Measurements from ENCODE around the gene LIPN.

The LIPN gene

DNA sequence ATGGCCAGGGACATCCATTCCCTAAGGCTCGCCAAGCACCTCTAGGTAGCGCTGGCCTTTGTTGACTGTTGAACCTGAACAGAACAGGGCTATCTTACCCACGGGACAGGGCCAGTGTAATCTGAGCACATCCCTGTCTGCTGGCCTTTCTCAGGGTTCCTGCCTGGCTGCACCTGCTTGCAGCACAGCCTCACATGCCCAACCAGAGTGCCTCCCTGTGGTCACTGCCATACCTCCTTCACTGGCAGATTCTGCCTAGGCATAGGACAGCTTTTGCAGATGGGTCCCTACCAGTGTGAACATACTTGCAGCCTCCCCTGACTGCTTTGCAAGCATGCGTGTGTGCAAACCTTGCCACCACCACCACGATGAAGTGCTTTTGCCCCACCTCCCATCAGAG, 15.8 kb upstream of the LIPN start:
- Histone ChIP-seq H3K9me3 (ENCODE audit: control insufficient read depth, insufficient read depth, low read depth, low read length) (no peaks in the 10 kb centered on the region), H3K4me1 (ENCODE audit: control insufficient read depth, insufficient read depth, low read length) (no peaks in the 10 kb centered on the region), H3K27ac (ENCODE audit: low read depth, low read length) (no peak overlapping the region), H3K27me3 (ENCODE audit: control insufficient read depth, insufficient read depth, low read length) (no peaks in the 10 kb centered on the region), H3K4me3 (ENCODE audit: low read depth, low read length) (no peak overlapping the region), H3K9ac (ENCODE audit: low read length) (no peak overlapping the region), H3K36me3 (ENCODE audit: control insufficient read depth, insufficient read depth, low read length) (no peaks in the 10 kb centered on the region)

DNA sequence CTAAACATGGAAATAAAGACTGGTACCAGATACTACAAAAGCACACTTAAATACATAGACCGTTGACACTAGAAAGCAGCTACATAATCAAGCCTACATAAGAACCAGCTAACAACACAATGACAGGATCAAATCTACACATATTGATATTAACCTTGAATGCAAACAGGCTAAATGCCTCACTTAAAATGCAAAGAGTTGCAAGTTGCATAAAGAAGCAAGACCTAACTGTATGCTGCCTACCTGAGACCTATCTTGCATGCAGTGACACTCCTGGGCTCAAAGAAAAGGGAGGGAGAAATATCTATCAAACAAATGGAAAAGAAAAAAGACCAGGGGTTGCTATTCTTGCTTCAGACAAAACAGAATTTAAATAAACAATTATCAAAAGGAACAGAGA, 14.2 kb upstream of the LIPN start:
- Histone ChIP-seq H3K27me3 (ENCODE audit: control insufficient read depth, insufficient read depth, low read length) (no peaks in the 10 kb centered on the region), H3K4me3 (ENCODE audit: low read depth, low read length) (no peak overlapping the region), H3K27ac (ENCODE audit: low read depth, low read length) (no peak overlapping the region), H3K9ac (ENCODE audit: low read length) (no peak overlapping the region), H3K36me3 (ENCODE audit: control insufficient read depth, insufficient read depth, low read length) (no peaks in the 10 kb centered on the region), H3K4me1 (ENCODE audit: control insufficient read depth, insufficient read depth, low read length) (no peaks in the 10 kb centered on the region), H3K9me3 (ENCODE audit: control insufficient read depth, insufficient read depth, low read depth, low read length) (no peaks in the 10 kb centered on the region)

DNA sequence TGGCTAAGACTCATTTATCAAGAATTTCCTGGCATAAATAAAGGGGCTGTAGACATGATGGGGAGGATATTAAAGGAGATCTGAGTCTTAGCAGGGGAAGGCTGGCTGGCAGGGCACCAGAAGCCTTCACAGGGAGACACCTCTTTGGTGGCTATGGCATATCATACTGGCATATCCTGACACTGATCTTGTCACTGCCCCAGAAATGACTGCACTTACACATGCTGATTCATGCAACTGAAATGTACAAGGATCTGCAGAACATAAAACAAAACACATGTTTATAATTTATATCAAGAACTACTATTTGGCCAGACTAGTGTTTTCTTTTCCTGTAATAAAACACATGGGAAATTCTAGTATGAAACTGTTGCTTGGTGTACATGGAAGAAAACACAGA, 5.5 kb upstream of the LIPN start:
- no peaks in the 10 kb centered on the region for H3K27me3 ChIP-seq (ENCODE audit: control insufficient read depth, insufficient read depth, low read length)
- H3K4me1 ChIP-seq (ENCODE audit: control insufficient read depth, insufficient read depth, low read length): no peaks in the 10 kb centered on the region
- no peaks in the 10 kb centered on the region for H3K36me3 ChIP-seq (ENCODE audit: control insufficient read depth, insufficient read depth, low read length)
- no peak overlapping the region for H3K9ac ChIP-seq (ENCODE audit: low read length)
- no peaks in the 10 kb centered on the region for H3K9me3 ChIP-seq (ENCODE audit: control insufficient read depth, insufficient read depth, low read depth, low read length)
- no peak overlapping the region for H3K4me3 ChIP-seq (ENCODE audit: low read depth, low read length)
- no peak overlapping the region for H3K27ac ChIP-seq (ENCODE audit: low read depth, low read length)

DNA sequence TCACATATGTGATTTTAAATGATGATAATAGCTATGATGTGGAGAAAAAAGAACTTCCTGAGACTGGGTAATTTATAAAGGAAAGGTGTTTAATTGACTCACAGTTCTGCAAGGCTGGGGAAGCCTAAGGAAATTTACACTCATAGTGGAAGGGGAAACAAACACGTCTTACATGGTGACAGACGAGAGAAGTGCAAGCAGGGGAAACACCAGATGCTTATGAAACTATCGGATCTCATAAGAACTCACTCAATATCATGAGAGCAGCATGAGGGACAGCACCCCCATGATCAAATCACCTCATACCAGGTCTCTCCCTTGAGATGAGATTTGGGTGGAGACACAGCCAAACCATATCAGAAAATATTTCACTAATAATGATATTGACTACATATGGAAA, 4.1 kb upstream of the LIPN start:
- no peak overlapping the region for H3K27ac ChIP-seq (ENCODE audit: low read depth, low read length)
- no peak overlapping the region for H3K4me3 ChIP-seq (ENCODE audit: low read depth, low read length)
- no peaks in the 10 kb centered on the region for H3K4me1 ChIP-seq (ENCODE audit: control insufficient read depth, insufficient read depth, low read length)
- H3K36me3 ChIP-seq (ENCODE audit: control insufficient read depth, insufficient read depth, low read length): no peaks in the 10 kb centered on the region
- H3K27me3 ChIP-seq (ENCODE audit: control insufficient read depth, insufficient read depth, low read length): no peaks in the 10 kb centered on the region
- H3K9ac ChIP-seq (ENCODE audit: low read length): no peak overlapping the region
- no peaks in the 10 kb centered on the region for H3K9me3 ChIP-seq (ENCODE audit: control insufficient read depth, insufficient read depth, low read depth, low read length)

DNA sequence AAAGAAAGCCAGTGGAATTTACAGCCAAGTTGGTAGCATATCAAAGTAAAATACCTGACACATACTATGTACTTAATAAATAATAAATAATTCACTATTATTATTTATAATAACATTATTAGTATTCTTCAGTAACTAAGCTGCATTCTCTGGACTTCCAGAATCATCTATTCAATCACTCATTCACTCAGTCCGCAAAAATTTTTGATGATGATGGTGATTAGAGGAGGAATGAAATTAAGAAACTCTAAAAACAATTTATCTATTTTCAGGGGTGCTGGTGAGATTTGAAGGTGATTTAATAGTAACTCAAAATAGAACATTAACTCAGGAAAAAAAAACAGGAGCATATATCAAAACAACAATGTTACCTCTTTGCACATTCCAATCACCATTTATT, 3.2 kb upstream of the LIPN start:
- Histone ChIP-seq H3K9ac (ENCODE audit: low read length) (no peak overlapping the region), H3K4me3 (ENCODE audit: low read depth, low read length) (no peak overlapping the region), H3K9me3 (ENCODE audit: control insufficient read depth, insufficient read depth, low read depth, low read length) (no peaks in the 10 kb centered on the region), H3K27me3 (ENCODE audit: control insufficient read depth, insufficient read depth, low read length) (no peaks in the 10 kb centered on the region), H3K4me1 (ENCODE audit: control insufficient read depth, insufficient read depth, low read length) (no peaks in the 10 kb centered on the region), H3K27ac (ENCODE audit: low read depth, low read length) (no peak overlapping the region), H3K36me3 (ENCODE audit: control insufficient read depth, insufficient read depth, low read length) (no peaks in the 10 kb centered on the region)

DNA sequence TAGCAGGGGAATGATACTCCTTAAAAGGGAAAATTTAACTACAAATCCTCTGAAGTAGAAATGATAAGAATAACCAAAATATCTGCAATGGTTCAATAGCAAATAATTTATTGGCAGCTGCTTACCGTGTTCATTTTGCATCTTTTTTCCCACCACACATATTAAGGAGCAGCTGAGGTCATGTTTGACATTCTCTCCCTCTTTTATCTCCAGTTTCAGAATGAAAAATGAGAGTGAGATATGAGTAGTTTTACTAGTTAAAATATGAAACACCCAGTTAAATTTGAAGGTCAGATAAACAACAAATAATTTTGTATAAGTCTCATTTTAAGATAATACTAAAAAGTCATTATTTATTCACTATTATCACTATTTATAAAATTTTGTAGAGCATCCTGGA, 3.1 kb downstream of the LIPN start:
- H3K27me3 ChIP-seq (ENCODE audit: control insufficient read depth, insufficient read depth, low read length): no peaks in the 10 kb centered on the region
- no peak overlapping the region for H3K27ac ChIP-seq (ENCODE audit: low read depth, low read length)
- H3K4me1 ChIP-seq (ENCODE audit: control insufficient read depth, insufficient read depth, low read length): no peaks in the 10 kb centered on the region
- H3K4me3 ChIP-seq (ENCODE audit: low read depth, low read length): no peak overlapping the region
- no peaks in the 10 kb centered on the region for H3K36me3 ChIP-seq (ENCODE audit: control insufficient read depth, insufficient read depth, low read length)
- no peak overlapping the region for H3K9ac ChIP-seq (ENCODE audit: low read length)
- H3K9me3 ChIP-seq (ENCODE audit: control insufficient read depth, insufficient read depth, low read depth, low read length): no peaks in the 10 kb centered on the region

DNA sequence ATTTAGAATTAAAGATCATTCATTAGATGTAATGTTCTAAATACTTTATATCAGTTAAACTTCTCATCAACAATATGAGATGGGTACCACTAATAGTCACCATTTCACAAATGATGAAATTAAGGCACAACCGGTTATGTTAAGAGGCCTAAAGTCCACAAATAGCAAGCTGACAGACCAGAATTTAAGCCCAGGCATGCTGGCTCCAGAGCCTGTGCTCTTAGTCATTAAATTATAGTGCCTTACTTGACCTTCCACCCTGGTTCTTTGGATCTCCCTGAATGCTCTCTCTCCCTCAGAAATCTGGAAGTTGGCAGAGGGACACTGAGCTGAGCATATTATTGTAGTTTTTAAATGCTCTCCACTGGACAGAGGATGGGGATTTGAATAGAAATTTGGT, 3.6 kb downstream of the LIPN start:
- Histone ChIP-seq H3K4me3 (ENCODE audit: low read depth, low read length) (no peak overlapping the region), H3K36me3 (ENCODE audit: control insufficient read depth, insufficient read depth, low read length) (no peaks in the 10 kb centered on the region), H3K27me3 (ENCODE audit: control insufficient read depth, insufficient read depth, low read length) (no peaks in the 10 kb centered on the region), H3K27ac (ENCODE audit: low read depth, low read length) (no peak overlapping the region), H3K4me1 (ENCODE audit: control insufficient read depth, insufficient read depth, low read length) (no peaks in the 10 kb centered on the region), H3K9ac (ENCODE audit: low read length) (no peak overlapping the region), H3K9me3 (ENCODE audit: control insufficient read depth, insufficient read depth, low read depth, low read length) (no peaks in the 10 kb centered on the region)

DNA sequence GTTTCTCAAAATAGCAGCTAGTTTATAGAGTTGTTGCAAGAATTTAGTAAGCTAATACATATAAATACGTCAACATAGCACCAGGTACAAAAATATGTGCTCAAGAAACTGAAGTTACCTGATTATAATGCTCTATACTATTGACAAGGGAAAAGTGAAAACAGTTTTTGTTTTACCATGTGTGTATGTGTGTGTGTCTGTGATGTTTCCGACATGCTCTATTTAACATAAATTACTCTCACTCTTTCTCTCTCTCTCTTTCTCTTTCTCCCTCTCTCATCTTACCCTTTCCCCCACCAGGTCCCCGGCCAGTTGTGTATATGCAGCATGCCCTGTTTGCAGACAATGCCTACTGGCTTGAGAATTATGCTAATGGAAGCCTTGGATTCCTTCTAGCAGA, 4.3 kb downstream of the LIPN start:
- Histone ChIP-seq H3K4me3 (ENCODE audit: low read depth, low read length) (no peak overlapping the region), H3K36me3 (ENCODE audit: control insufficient read depth, insufficient read depth, low read length) (no peaks in the 10 kb centered on the region), H3K4me1 (ENCODE audit: control insufficient read depth, insufficient read depth, low read length) (no peaks in the 10 kb centered on the region), H3K9ac (ENCODE audit: low read length) (no peak overlapping the region), H3K9me3 (ENCODE audit: control insufficient read depth, insufficient read depth, low read depth, low read length) (no peaks in the 10 kb centered on the region), H3K27ac (ENCODE audit: low read depth, low read length) (no peak overlapping the region), H3K27me3 (ENCODE audit: control insufficient read depth, insufficient read depth, low read length) (no peaks in the 10 kb centered on the region)

DNA sequence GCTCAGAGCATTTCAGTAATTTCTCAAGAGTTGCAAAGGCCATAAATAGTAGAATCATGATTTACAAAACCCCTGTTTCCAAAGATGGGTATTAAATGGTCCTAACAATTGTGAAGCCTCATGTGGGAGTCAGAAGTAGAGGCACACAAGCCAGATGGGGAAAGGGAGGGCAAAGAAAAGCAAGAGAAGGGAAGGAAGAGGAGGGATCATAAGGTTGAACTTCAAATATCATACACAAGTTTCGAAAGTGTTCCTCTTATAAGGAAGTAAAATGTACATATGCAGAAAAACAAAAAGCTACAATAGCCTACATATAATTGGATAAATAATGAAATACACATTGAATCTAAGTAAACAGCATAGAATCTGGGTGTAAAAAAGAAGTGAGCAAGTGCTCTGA, 6.0 kb downstream of the LIPN start:
- H3K27me3 ChIP-seq (ENCODE audit: control insufficient read depth, insufficient read depth, low read length): no peaks in the 10 kb centered on the region
- H3K9me3 ChIP-seq (ENCODE audit: control insufficient read depth, insufficient read depth, low read depth, low read length): no peaks in the 10 kb centered on the region
- H3K9ac ChIP-seq (ENCODE audit: low read length): no peak overlapping the region
- no peak overlapping the region for H3K27ac ChIP-seq (ENCODE audit: low read depth, low read length)
- no peaks in the 10 kb centered on the region for H3K4me1 ChIP-seq (ENCODE audit: control insufficient read depth, insufficient read depth, low read length)
- no peak overlapping the region for H3K4me3 ChIP-seq (ENCODE audit: low read depth, low read length)
- H3K36me3 ChIP-seq (ENCODE audit: control insufficient read depth, insufficient read depth, low read length): no peaks in the 10 kb centered on the region

DNA sequence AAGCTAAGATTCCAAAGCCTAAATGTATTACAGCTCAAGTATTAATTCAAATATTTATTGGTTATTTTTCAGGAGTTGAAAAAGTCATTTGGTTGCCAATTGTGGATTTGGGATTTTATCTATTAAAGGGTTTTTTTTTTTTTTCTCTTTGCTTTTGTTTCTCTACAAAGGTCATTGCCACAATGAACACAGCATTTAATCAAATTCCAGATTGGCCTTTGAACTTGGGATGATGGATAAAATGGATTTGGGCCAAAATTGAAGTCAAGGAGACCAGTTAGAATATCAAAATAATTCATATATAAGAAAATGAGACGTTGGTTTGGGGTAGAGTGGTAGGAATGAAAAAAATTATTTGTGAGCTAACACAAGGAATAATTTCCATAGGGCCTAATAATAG, 9.6 kb downstream of the LIPN start:
- Histone ChIP-seq H3K36me3 (ENCODE audit: control insufficient read depth, insufficient read depth, low read length) (no peaks in the 10 kb centered on the region), H3K4me3 (ENCODE audit: low read depth, low read length) (no peak overlapping the region), H3K27ac (ENCODE audit: low read depth, low read length) (no peak overlapping the region), H3K9ac (ENCODE audit: low read length) (no peak overlapping the region), H3K9me3 (ENCODE audit: control insufficient read depth, insufficient read depth, low read depth, low read length) (no peaks in the 10 kb centered on the region), H3K27me3 (ENCODE audit: control insufficient read depth, insufficient read depth, low read length) (no peaks in the 10 kb centered on the region), H3K4me1 (ENCODE audit: control insufficient read depth, insufficient read depth, low read length) (no peaks in the 10 kb centered on the region)

DNA sequence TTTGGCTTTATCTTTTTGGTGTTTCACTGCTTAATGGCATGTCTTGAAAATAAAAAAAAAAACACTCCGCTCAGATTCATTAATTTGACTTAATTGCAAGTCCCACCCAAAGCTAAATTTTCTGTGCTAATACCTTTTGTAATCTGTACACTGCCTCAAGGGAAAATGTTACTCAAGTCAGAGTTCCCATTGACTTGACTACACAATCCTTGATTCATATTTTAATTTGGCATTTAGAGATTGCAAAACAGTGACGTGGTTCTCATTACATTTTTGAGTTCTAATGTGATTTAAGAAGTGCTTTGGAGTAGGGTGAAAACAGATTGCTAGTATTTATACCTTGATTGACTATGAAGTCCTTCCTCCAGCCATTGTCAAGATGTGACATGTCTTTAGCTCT, 21.4 kb downstream of the LIPN start:
- Histone ChIP-seq H3K36me3 (ENCODE audit: control insufficient read depth, insufficient read depth, low read length) (no peaks in the 10 kb centered on the region), H3K27me3 (ENCODE audit: control insufficient read depth, insufficient read depth, low read length) (no peaks in the 10 kb centered on the region), H3K9ac (ENCODE audit: low read length) (no peak overlapping the region), H3K4me1 (ENCODE audit: control insufficient read depth, insufficient read depth, low read length) (no peaks in the 10 kb centered on the region), H3K4me3 (ENCODE audit: low read depth, low read length) (no peak overlapping the region), H3K27ac (ENCODE audit: low read depth, low read length) (no peak overlapping the region), H3K9me3 (ENCODE audit: control insufficient read depth, insufficient read depth, low read depth, low read length) (no peaks in the 10 kb centered on the region)

DNA sequence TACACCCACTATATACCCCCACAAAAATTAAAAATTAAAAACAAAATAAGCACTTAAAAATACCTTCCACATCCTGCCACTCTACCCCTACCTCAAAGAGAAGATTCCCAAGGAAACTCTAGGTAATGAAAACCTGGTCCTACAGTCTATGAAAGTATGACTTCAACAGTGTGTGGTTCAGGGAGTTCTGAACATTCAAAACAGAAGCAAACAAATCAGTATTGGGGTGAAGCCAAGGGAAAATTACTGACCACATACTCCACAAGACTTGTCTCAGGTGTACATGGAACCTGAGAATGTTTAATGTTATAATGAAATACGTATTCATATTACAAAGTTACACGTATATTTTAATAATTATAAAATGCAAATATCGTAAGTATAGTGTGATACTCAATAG, 22.4 kb downstream of the LIPN start:
- Histone ChIP-seq H3K4me3 (ENCODE audit: low read depth, low read length) (no peak overlapping the region), H3K36me3 (ENCODE audit: control insufficient read depth, insufficient read depth, low read length) (no peaks in the 10 kb centered on the region), H3K4me1 (ENCODE audit: control insufficient read depth, insufficient read depth, low read length) (no peaks in the 10 kb centered on the region)

More for the DNA sequence above, 22.4 kb downstream of the LIPN start:
- Histone ChIP-seq H3K9ac (ENCODE audit: low read length) (no peak overlapping the region), H3K27ac (ENCODE audit: low read depth, low read length) (no peak overlapping the region), H3K9me3 (ENCODE audit: control insufficient read depth, insufficient read depth, low read depth, low read length) (no peaks in the 10 kb centered on the region), H3K27me3 (ENCODE audit: control insufficient read depth, insufficient read depth, low read length) (no peaks in the 10 kb centered on the region)

All from HUES6 (cell line).